Melanocyte of skin (primary cell): ENCODE results near the gene ALAD. TPM values are rescaled to one million over a fixed set of nuclear protein-coding genes. Genes with fewer than 3 reads are reported as not detected.

ENCODE experiments used
- total RNA-seq, 2 donors: library from RNA; depleted of rRNA; stranded (reverse); fragments of >200 nt; gene quantifications; 2 replicates each; pipeline ENCODE4 v1.2.3, GENCODE V29; 2012

The ALAD gene
- total RNA-seq = 10 to 100 TPM; 28.6 to 33.4 TPM

DNA sequence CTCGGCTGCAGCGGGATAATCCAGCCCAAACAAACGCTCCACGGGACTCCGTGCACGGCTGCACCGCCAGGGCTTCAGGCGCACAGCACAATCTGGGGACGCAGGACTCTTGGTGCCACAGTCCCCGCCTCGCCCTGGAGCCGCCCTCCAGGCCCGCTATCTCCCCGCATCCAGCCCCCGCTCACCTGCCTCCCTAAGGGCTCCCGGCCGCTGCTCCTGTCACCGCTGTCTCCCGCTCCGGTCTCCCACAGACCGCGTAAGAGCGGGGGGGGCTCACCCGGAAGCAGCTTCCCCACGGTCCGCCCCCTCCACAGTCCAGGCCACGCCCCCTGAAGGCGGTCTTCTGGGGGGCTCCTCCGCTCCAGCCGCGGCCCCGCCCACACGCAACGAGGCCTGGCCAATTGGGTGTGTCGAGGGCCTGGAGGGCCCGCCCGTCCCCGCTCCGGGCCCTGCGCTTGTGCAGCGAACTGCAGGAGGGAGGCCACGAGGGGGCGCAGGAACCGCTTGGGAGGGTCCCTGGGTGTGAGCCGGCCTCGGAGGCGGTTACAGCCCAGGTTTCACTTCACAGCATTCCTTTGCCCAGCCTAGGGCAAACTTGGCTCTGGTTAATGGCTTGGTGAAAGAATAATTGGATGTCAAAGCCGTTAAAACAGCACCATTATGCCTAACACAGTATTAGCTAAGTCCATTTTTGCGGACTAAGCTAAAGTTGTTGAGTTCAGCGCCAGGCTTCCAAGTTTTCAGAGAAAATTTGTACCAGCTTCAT is at the start of gene ALAD:
ALAD (minus strand) TSS at position 258 of the 766 bp plus-strand sequence. CDS start 7,725 bp downstream, outside the sequence.

DNA sequence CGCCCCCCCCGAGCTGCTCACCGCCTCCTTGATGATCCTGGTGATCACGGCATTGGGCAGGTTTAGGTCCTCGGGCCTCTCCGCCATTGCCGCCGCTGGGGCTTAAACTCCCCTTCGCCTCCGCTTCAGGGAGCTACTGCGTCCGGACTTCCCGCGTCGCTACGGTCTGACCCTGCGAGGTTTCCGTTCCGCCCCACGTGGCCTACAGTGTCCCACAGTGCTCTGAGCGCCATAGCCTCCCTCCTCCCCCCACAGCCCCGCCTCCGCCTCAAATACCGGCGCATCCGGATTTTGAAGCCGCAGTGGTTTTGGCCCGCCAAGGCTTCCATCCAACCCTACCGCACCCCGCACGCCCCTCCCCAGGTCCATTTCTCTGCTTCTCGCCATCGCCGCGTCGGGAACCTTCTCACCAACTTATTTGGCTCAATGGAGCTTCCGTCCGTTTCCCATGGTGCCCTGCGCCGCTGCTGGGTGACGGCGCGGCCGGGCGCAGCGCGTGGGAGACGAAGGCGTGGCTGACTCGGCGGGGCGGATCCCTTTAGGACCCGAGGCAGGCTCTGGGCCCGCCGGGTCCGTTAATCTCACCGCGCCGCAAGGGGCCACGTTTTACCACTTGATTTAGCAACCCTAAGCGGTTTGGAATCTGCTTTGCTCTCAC is 9.3 kb upstream of the ALAD start, which contains the start of the genes C9orf43 and POLE3:
C9orf43 (plus strand) TSS at position 541 of the 658 bp plus-strand sequence. CDS start 2,747 bp downstream, outside the sequence.
POLE3 (minus strand) TSS at position 469 of the 658 bp plus-strand sequence; CDS start at position 87, 382 bp downstream.

DNA sequence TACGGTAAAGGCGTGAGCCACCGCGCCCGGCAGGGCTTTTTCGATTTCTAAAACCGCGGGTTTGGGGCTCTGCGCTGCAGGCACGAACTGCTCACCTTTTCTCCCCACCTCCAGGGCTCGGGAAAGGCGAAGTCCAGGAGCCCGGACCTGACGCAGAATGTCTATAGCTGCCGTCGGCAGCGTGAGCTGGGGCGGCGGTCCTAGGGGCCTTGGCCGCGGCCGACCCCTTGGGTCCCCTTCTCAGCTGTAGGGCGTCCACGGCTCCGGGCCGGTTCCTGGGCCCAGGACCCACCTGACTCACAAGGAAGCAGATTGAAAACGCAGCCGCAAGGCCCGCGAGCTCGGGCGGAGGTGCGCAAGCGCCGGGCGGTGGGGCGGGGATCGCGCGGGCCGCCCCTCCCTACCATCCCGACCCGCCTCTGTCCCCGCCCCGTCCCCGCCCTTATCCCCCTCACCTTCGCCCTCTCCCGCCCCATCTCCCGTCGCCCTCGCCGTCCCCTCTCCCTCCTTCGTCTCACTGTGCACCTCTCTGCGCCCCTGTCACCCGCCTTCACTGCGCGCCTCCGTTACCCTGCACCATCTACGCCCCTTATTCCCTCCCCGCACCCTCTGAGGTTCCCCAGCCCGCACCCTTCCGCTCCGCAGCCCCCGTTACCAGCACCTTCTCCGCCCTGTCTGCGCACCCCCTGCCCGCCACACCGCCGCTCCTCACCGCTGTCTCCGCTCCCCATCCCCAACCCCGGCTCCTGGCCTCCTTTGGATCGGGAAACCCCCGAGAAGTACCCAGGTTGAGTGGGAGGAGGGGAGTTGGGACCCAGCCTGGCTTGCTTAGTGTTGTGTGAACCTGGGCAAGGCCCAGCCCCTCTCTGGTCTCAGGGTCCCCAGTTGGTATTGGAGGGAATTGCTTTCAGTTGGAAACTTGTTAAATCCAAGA is 24.2 kb downstream of the ALAD start, which contains the start of gene HDHD3:
HDHD3 (minus strand) TSS at position 353 of the 934 bp plus-strand sequence. CDS start 2,632 bp downstream, outside the sequence.

DNA sequence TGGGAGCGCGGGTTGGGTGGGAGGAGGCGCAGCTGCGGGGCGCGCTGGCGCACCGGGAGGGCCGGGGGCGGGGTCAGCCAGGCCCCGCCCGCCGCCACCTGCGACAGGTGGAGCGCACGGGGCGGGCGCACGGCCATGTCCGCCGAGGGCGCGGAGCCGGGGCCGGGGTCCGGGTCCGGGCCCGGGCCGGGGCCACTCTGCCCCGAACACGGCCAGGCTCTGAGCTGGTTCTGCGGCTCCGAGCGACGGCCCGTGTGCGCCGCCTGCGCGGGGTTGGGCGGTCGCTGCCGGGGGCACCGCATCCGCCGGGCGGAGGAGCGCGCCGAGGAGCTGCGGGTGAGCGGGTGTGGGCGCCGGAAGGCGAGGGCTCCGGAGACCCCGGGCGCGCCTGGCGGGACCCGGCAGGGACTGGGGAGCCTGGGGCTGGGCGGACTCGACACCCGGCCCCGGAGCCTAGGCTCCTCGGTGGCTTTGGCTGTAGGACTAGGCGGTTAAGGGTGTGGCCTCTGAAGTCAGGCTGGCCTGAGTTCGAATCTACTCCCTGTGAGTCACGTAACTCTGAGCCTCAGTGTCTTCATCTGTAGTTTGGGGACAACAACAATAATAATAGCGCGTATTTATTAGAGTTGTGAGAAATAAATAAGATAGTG is 51.5 kb downstream of the ALAD start, which contains the start of gene BSPRY:
BSPRY (plus strand) TSS at position 97 of the 650 bp plus-strand sequence; CDS start at position 136, 39 bp downstream.

DNA sequence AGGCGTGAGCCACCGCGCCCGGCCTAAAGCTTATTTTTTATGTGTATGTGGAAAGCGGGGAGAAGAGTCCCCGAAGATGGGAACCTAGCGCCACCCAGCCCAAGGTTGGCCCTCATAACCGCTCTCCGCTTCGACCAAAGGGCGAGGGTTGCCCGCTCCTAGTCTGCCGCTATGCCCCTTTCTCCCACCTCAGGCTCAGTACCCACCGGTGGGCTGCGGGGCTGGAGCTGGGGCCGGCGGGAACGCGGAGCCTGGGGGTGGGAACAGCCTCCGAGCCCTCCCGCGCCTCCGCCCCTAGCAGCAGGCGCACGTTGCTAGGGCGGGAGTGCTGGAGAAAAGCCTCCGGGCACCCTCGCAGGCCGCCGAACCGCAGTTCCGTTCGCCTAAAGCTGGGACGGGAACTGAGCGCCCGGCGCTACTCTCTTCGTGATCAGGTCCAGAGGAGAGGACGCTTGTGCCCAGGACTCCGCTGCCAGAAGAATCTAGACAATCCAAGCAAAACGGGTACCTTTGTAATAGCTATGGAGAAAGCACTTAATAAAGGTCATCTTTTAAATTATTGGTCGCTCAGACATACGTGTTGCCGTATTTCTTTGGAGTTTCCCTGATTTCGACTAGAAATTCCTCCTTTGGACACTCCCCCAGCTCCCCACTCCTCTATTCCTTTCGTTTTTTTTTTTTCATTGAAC is 60.9 kb downstream of the ALAD start, which contains the start of gene WDR31:
WDR31 (minus strand) TSS at position 265 of the 689 bp plus-strand sequence. CDS start 8,253 bp downstream, outside the sequence.

Other genes starting within 250 kb of the ALAD start
- 10 to 100 TPM; 33.7 to 38.3 TPM for gene FKBP15, start 180.0 kb downstream of the ALAD start, total RNA-seq
- 10 to 100 TPM; 34.8 to 70.3 TPM for gene SLC31A1, start 179.7 kb downstream of the ALAD start, total RNA-seq
- 10 to 100 TPM; 22.0 to 37.3 TPM for gene CDC26, start 125.7 kb downstream of the ALAD start, total RNA-seq
- gene PRPF4, start 125.6 kb downstream of the ALAD start, total RNA-seq = 10 to 100 TPM; 19.6 to 49.3 TPM
- gene RNF183, start 97.9 kb downstream of the ALAD start, total RNA-seq = not detected
- gene WDR31, start 61.0 kb downstream of the ALAD start, total RNA-seq = 1 to 10 TPM in 1 of 2 donors, under 1 TPM in 1; 1.00 to 1.7 TPM
- gene BSPRY, start 51.7 kb downstream of the ALAD start, total RNA-seq = under 1 TPM; 0.34 to 0.67 TPM
- 10 to 100 TPM; 17.9 to 25.0 TPM for gene HDHD3, start 24.3 kb downstream of the ALAD start, total RNA-seq
- 10 to 100 TPM; 43.7 to 81.6 TPM for gene POLE3, start 9.4 kb upstream of the ALAD start, total RNA-seq
- 1 to 10 TPM; 1.7 TPM for gene C9orf43, start 9.5 kb upstream of the ALAD start, total RNA-seq
- gene RGS3, start 62.4 kb upstream of the ALAD start, total RNA-seq = 10 to 100 TPM in 1 of 2 donors, 1 to 10 TPM in 1; 9.3 to 13.3 TPM